Spinal cord (tissue), 10 donors: ENCODE data around the gene CABP7. TPM values are rescaled to one million over a fixed set of nuclear protein-coding genes. Genes with fewer than 3 reads are reported as not detected.
A peak's percentile ranks its signal among the peaks of the same experiment; 100 is the strongest.

ENCODE experiments used
- DNase-seq, 6 donors: peaks; one replicate each; pipeline versions ENCODE4 v3.0.0 to v3.0.0-alpha.2; 2013 to 2015; ENCODE audit warnings: low spot score in 6 of 6, low read depth in 4 of 6
- H3K27ac ChIP-seq: one replicate; pipeline ENCODE4 v1.5.1; 2013; ENCODE audit warnings: low read depth, low read length, control low read depth
- H3K27me3 ChIP-seq: one replicate; pipeline ENCODE4 v1.6.1; 2013; ENCODE audit warnings: low read length; ENCODE audit not compliant: control insufficient read depth, insufficient read depth
- H3K36me3 ChIP-seq: one replicate; pipeline ENCODE4 v1.6.1; 2013; ENCODE audit warnings: low read length; ENCODE audit not compliant: control insufficient read depth, insufficient read depth
- H3K4me1 ChIP-seq: one replicate; pipeline ENCODE4 v1.6.1; 2013; ENCODE audit warnings: low read length; ENCODE audit not compliant: control insufficient read depth, insufficient read depth
- H3K4me3 ChIP-seq: one replicate; pipeline ENCODE4 v1.5.1; 2013; ENCODE audit warnings: low read depth, low read length, control low read depth
- H3K9me3 ChIP-seq: one replicate; pipeline ENCODE4 v1.6.1; 2013; ENCODE audit warnings: low read length; ENCODE audit not compliant: control insufficient read depth, insufficient read depth
- WGBS: methylation state at CpG from one replicate; pipeline ENCODE4 v1.1.5; 2013; ENCODE audit warnings: missing lambda C conversion rate; ENCODE audit not compliant: insufficient coverage; 5-methylcytosine and 5-hydroxymethylcytosine counted together
- polyA plus RNA-seq, 2 donors: library from polyadenylated mRNA; unstranded; fragments of 120-200 nt; gene quantifications; one replicate each; pipeline ENCODE4 v1.2.1, GENCODE V29; 2013; ENCODE audit not compliant: insufficient read length in 2 of 2
- total RNA-seq, 2 donors: library from RNA; depleted of rRNA in 1 of 2; stranded (reverse); fragments of 120-200 nt in 1 of 2; fragments of >200 nt in 1 of 2; gene quantifications; one replicate each; pipeline versions ENCODE4 v1.2.3 to v1.2.4, GENCODE V29; 2013 to 2014
- donor health status: healthy.

The CABP7 gene
- total and polyA plus RNA-seq, 4 donors = 8.2 to 34.9 (median 25.0) TPM

GRCh38 chr22:29690476-29690875 lies 29.3 kb upstream of the CABP7 start:
- peak in 1 of 6 donors; percentile 46 for DNase-seq
- Histone ChIP-seq H3K4me3 (no peak overlapping the region), H3K4me1 (peaks cover 66% of the 10 kb centered on the region), H3K9me3 (no peaks in the 10 kb centered on the region), H3K27ac (no peak overlapping the region), H3K36me3 (peaks cover 43% of the 10 kb centered on the region), H3K27me3 (no peaks in the 10 kb centered on the region)
- 40% methylated on average over 9 of the region's 9 CpGs for WGBS

- no peak for DNase-seq
Observed at GRCh38 chr22:29691636-29692326, 28.0 kb upstream of the CABP7 start.

GRCh38 chr22:29692327-29692640 lies 27.5 kb upstream of the CABP7 start:
- WGBS = 51% methylated on average over 4 of the region's 4 CpGs
- peak in 1 of 6 donors; percentile 37 for DNase-seq
- Histone ChIP-seq H3K4me3 (no peak overlapping the region), H3K27me3 (no peaks in the 10 kb centered on the region), H3K9me3 (no peaks in the 10 kb centered on the region), H3K4me1 (peaks cover 70% of the 10 kb centered on the region), H3K36me3 (peaks cover 53% of the 10 kb centered on the region), H3K27ac (no peak overlapping the region)

More at GRCh38 chr22:29691636-29692326, 28.0 kb upstream of the CABP7 start:
- no peaks in the 10 kb centered on the region for H3K9me3 ChIP-seq
- H3K4me1 ChIP-seq = peaks cover 70% of the 10 kb centered on the region
- peaks cover 51% of the 10 kb centered on the region for H3K36me3 ChIP-seq
- H3K27me3 ChIP-seq = no peaks in the 10 kb centered on the region
- no peak overlapping the region for H3K4me3 ChIP-seq
- WGBS = 70% methylated on average over 13 of the region's 13 CpGs
- no peak overlapping the region for H3K27ac ChIP-seq

GRCh38 chr22:29693161-29693560 lies 26.6 kb upstream of the CABP7 start:
- no peak for DNase-seq
- H3K9me3 ChIP-seq = no peaks in the 10 kb centered on the region
- no peak overlapping the region for H3K27ac ChIP-seq
- peaks cover 62% of the 10 kb centered on the region for H3K36me3 ChIP-seq
- no peak overlapping the region for H3K4me3 ChIP-seq
- H3K4me1 ChIP-seq = peaks cover 75% of the 10 kb centered on the region
- no peaks in the 10 kb centered on the region for H3K27me3 ChIP-seq
- 67% methylated on average over 2 of the region's 8 CpGs for WGBS

- H3K36me3 ChIP-seq = peaks cover 61% of the 10 kb centered on the region
- 40% methylated on average over 1 of the region's 9 CpGs for WGBS
- no peak overlapping the region for H3K4me3 ChIP-seq
- H3K9me3 ChIP-seq = no peaks in the 10 kb centered on the region
- peaks cover 75% of the 10 kb centered on the region for H3K4me1 ChIP-seq
- H3K27me3 ChIP-seq = no peaks in the 10 kb centered on the region
- H3K27ac ChIP-seq = no peak overlapping the region
- DNase-seq = no peak
Observed at GRCh38 chr22:29693671-29694070, 26.1 kb upstream of the CABP7 start.

- peak in 2 of 6 donors; percentile 70 to 79 for DNase-seq
- peaks cover 65% of the 10 kb centered on the region for H3K4me1 ChIP-seq
Observed at GRCh38 chr22:29695129-29695926, 24.5 kb upstream of the CABP7 start.

GRCh38 chr22:29697853-29698598 lies 21.8 kb upstream of the CABP7 start:
- Histone ChIP-seq H3K27me3 (peaks cover 3% of the 10 kb centered on the region), H3K4me1 (peaks cover 69% of the 10 kb centered on the region), H3K9me3 (no peaks in the 10 kb centered on the region), H3K27ac (no peak overlapping the region), H3K36me3 (peaks cover 46% of the 10 kb centered on the region), H3K4me3 (no peak overlapping the region)
- WGBS = 76% methylated on average over 11 of the region's 16 CpGs
- DNase-seq = no peak

More at GRCh38 chr22:29695129-29695926, 24.5 kb upstream of the CABP7 start:
- Histone ChIP-seq H3K36me3 (peaks cover 61% of the 10 kb centered on the region), H3K9me3 (no peaks in the 10 kb centered on the region), H3K4me3 (no peak overlapping the region), H3K27me3 (no peaks in the 10 kb centered on the region), H3K27ac (no peak overlapping the region)
- WGBS = 79% methylated on average over 27 of the region's 33 CpGs

GRCh38 chr22:29700206-29700899 lies 19.4 kb upstream of the CABP7 start:
- Histone ChIP-seq H3K27me3 (peaks cover 6% of the 10 kb centered on the region), H3K27ac (peak overlapping the region; percentile 15), H3K4me3 (no peak overlapping the region), H3K4me1 (peaks cover 72% of the 10 kb centered on the region), H3K9me3 (no peaks in the 10 kb centered on the region), H3K36me3 (peaks cover 26% of the 10 kb centered on the region)
- WGBS = 30% methylated on average over 15 of the region's 19 CpGs
- peak in 2 of 6 donors; percentile 54 to 78 for DNase-seq

- H3K27me3 ChIP-seq = peaks cover 6% of the 10 kb centered on the region
- 27% methylated on average over 8 of the region's 9 CpGs for WGBS
Observed at GRCh38 chr22:29700900-29701154, 19.0 kb upstream of the CABP7 start.

More at GRCh38 chr22:29700900-29701154, 19.0 kb upstream of the CABP7 start:
- H3K9me3 ChIP-seq = no peaks in the 10 kb centered on the region
- peaks cover 72% of the 10 kb centered on the region for H3K4me1 ChIP-seq
- H3K4me3 ChIP-seq = no peak overlapping the region
- no peak for DNase-seq
- H3K27ac ChIP-seq = no peak overlapping the region
- H3K36me3 ChIP-seq = peaks cover 21% of the 10 kb centered on the region
